Measurements from ENCODE around the gene SLC15A4.
"Not testable (repeated sequence)": the region's sequence is repeated elsewhere in the genome, so short reads cannot be mapped to it uniquely, and the experiment has no call there.

- not testable (repeated sequence) for TF ChIP-seq EZH2 (conservative IDR thresholded peaks at IDR 0.05; ENCODE audit: low read depth, low read length); CTCF (CRISPR knock-in tag; IDR thresholded peaks at IDR 0.05); SOX13 (IDR thresholded peaks at IDR 0.05); SOX13 (CRISPR knock-in tag; conservative IDR thresholded peaks at IDR 0.05 in 1 of 2, IDR thresholded peaks at IDR 0.05 in 1 of 2); SMC3 (IDR thresholded peaks at IDR 0.05; ENCODE audit: low read length); ZNF574 (CRISPR knock-in tag; IDR thresholded peaks at IDR 0.05); IRF2 (CRISPR knock-in tag; IDR thresholded peaks at IDR 0.05); TCF7 (IDR thresholded peaks at IDR 0.05; ENCODE audit: low read depth); MBNL3 (CRISPR knock-in tag; conservative IDR thresholded peaks at IDR 0.05); ZNF660 (CRISPR knock-in tag; IDR thresholded peaks at IDR 0.05; ENCODE audit: borderline replicate concordance, low read depth); HBP1 (CRISPR knock-in tag; IDR thresholded peaks at IDR 0.05; ENCODE audit: low read depth)
Observed at GRCh38 chr12:128851429-128851828, 27.7 kb upstream of the SLC15A4 start.
